HEK293T (cell line): ENCODE data around the gene MYO7A.

Source experiments
- CTCF ChIA-PET: fragments of 350-600 bp; formaldehyde crosslinking; extraction: SDS; loops from one replicate; lab custom pipeline; 2021; ENCODE audit warnings: antibody characterized with exemption, inconsistent platforms; lab: Yijun Ruan, JAX
- POLR2A ChIA-PET: fragments of 350-600 bp; formaldehyde crosslinking; extraction: SDS; loops from one replicate; lab custom pipeline; 2020; ENCODE audit warnings: antibody characterized with exemption, inconsistent platforms; lab: Yijun Ruan, JAX
- DNase-seq: peaks from one replicate; pipeline ENCODE4 v3.0.0; 2012; ENCODE audit warnings: mixed read lengths; ENCODE audit errors: extremely low spot score
- ARNT ChIP-seq: fragments of 450-650 bp; IDR thresholded peaks from 2 replicates; pipeline ENCODE4 v1.6.1; 2017; ENCODE audit warnings: mild to moderate bottlenecking
- BHLHE40 ChIP-seq: fragments of 450-650 bp; IDR thresholded peaks from 2 replicates; pipeline ENCODE4 v1.6.1; 2016; ENCODE audit warnings: mild to moderate bottlenecking, moderate library complexity, borderline replicate concordance
- CTBP1 ChIP-seq: fragments of 450-650 bp; IDR thresholded peaks from 2 replicates; pipeline ENCODE4 v1.6.1; 2016; ENCODE audit warnings: borderline replicate concordance
- ELF4 ChIP-seq: fragments of 450-650 bp; IDR thresholded peaks from 2 replicates; pipeline ENCODE4 v1.6.1; 2017; ENCODE audit warnings: antibody characterized with exemption
- FOXA1 ChIP-seq: fragments of 450-650 bp; IDR thresholded peaks from 2 replicates; pipeline ENCODE4 v1.6.1; 2016; ENCODE audit warnings: mild to moderate bottlenecking
- FOXK2 ChIP-seq: fragments of 450-650 bp; IDR thresholded peaks from 2 replicates; pipeline ENCODE4 v1.6.1; 2016; ENCODE audit warnings: mild to moderate bottlenecking
- FOXM1 ChIP-seq: fragments of 450-650 bp; IDR thresholded peaks from 2 replicates; pipeline ENCODE4 v1.6.1; 2017; ENCODE audit warnings: mild to moderate bottlenecking, borderline replicate concordance
- HDGF ChIP-seq: fragments of 450-650 bp; IDR thresholded peaks from 2 replicates; pipeline ENCODE4 v1.6.1; 2017; ENCODE audit warnings: antibody characterized with exemption, borderline replicate concordance
- L3MBTL2 ChIP-seq: fragments of 450-650 bp; conservative IDR thresholded peaks from 2 replicates; pipeline ENCODE4 v1.6.1; 2016; ENCODE audit warnings: mild to moderate bottlenecking
- LEF1 ChIP-seq: fragments of 450-650 bp; IDR thresholded peaks from 2 replicates; pipeline ENCODE4 v1.6.1; 2017; ENCODE audit warnings: mild to moderate bottlenecking, borderline replicate concordance
- NFRKB ChIP-seq: fragments of 450-650 bp; IDR thresholded peaks from 2 replicates; pipeline ENCODE4 v1.6.1; 2016; ENCODE audit warnings: mild to moderate bottlenecking, moderate library complexity
- PKNOX1 ChIP-seq: fragments of 450-650 bp; IDR thresholded peaks from 2 replicates; pipeline ENCODE4 v1.6.1; 2016
- SP1 ChIP-seq: fragments of 450-650 bp; IDR thresholded peaks from 2 replicates; pipeline ENCODE4 v1.6.1; 2017
- SUZ12 ChIP-seq: fragments of 450-650 bp; IDR thresholded peaks from 2 replicates; pipeline ENCODE4 v1.6.1; 2016; ENCODE audit warnings: mild to moderate bottlenecking
- TARDBP ChIP-seq: fragments of 450-650 bp; IDR thresholded peaks from 2 replicates; pipeline ENCODE4 v1.6.1; 2016
- ZNF384 ChIP-seq: fragments of 450-650 bp; IDR thresholded peaks from 2 replicates; pipeline ENCODE4 v1.6.1; 2016

The MYO7A gene

GRCh38 chr11:77090373-77091111 is 37.5 kb upstream of the MYO7A start:
- no peak for TF ChIP-seq ARNT
- no peak for TF ChIP-seq NFRKB
- TF ChIP-seq FOXA1 = no peak
- no peak for TF ChIP-seq FOXK2
- TF ChIP-seq ELF4 = no peak
- no peak for TF ChIP-seq TARDBP
- ChIA-PET CTCF (interaction anchor here (0.6 to 1.9 kb wide), 9 partner anchors 9 to 360 kb away, joined by 3 to 15 read pairs (median 4); no protein-coding TSS in a partner anchor), POLR2A (interaction anchor here (0.9 to 1.0 kb wide), 2 partner anchors 24 to 25 kb away, joined by 3 read pairs; partner anchors contain the start of gene CAPN5)
- DNase-seq = no peak

GRCh38 chr11:77091146-77091940 is 36.7 kb upstream of the MYO7A start:
- peak; percentile 84 for DNase-seq
- ChIA-PET CTCF (interaction anchor here (0.5 to 1.9 kb wide), 16 partner anchors 10 to 1870 kb away, joined by 3 to 15 read pairs (median 4); partner anchors contain the start of gene B3GNT6), POLR2A (interaction anchor here (0.9 to 1.0 kb wide), 2 partner anchors 25 to 26 kb away, joined by 3 read pairs; partner anchors contain the start of gene CAPN5)
- TF ChIP-seq CTBP1 (no peak), SUZ12 (no peak), ARNT (no peak), FOXM1 (no peak), NFRKB (no peak), BHLHE40 (no peak), ZNF384 (no peak), LEF1 (no peak), ELF4 (no peak), FOXA1 (no peak), SP1 (no peak), HDGF (no peak)

- no peak for TF ChIP-seq HDGF
- TF ChIP-seq PKNOX1 = no peak
- TF ChIP-seq TARDBP = no peak
- no peak for TF ChIP-seq SUZ12
- TF ChIP-seq SP1 = no peak
- no peak for TF ChIP-seq CTBP1
- no peak for TF ChIP-seq FOXK2
- TF ChIP-seq NFRKB = no peak
- no peak for TF ChIP-seq ZNF384
- no peak for TF ChIP-seq L3MBTL2
- TF ChIP-seq BHLHE40 = no peak
- TF ChIP-seq ELF4 = no peak
- no peak for TF ChIP-seq FOXA1
- TF ChIP-seq ARNT = no peak
- no peak for TF ChIP-seq LEF1
- no peak for TF ChIP-seq FOXM1
- POLR2A ChIA-PET = interaction anchor here (0.9 kb wide), 1 partner anchor 26 kb away, joined by 3 read pairs; the partner anchor contains the start of gene CAPN5
Observed at GRCh38 chr11:77092382-77092781, 35.7 kb upstream of the MYO7A start.

GRCh38 chr11:77093056-77093891 is 34.8 kb upstream of the MYO7A start:
- CTCF ChIA-PET = interaction anchor here (1.0 kb wide), 1 partner anchor 50 kb away, joined by 3 read pairs; no protein-coding TSS in a partner anchor
- POLR2A ChIA-PET = no interaction called here
- TF ChIP-seq PKNOX1 = no peak
- TF ChIP-seq LEF1 = no peak
- TF ChIP-seq FOXA1 = no peak
- no peak for TF ChIP-seq BHLHE40
- TF ChIP-seq SUZ12 = no peak
- no peak for DNase-seq

More at GRCh38 chr11:77092382-77092781, 35.7 kb upstream of the MYO7A start:
- CTCF ChIA-PET = interaction anchor here (0.8 to 1.9 kb wide), 5 partner anchors 11 to 49 kb away, joined by 3 to 15 read pairs (median 7); no protein-coding TSS in a partner anchor
- no peak for DNase-seq

GRCh38 chr11:77093987-77094840 is 33.8 kb upstream of the MYO7A start:
- TF ChIP-seq ARNT (no peak), CTBP1 (no peak), NFRKB (no peak), L3MBTL2 (no peak), ELF4 (no peak), SP1 (no peak), FOXA1 (no peak), TARDBP (no peak), LEF1 (no peak), PKNOX1 (no peak), ZNF384 (no peak), HDGF (no peak), FOXK2 (no peak), SUZ12 (no peak), FOXM1 (no peak), BHLHE40 (no peak)
- no peak for DNase-seq
- CTCF ChIA-PET = interaction anchor here (0.9 to 1.0 kb wide), 2 partner anchors 29 to 46 kb away, joined by 3 to 5 read pairs; no protein-coding TSS in a partner anchor
- POLR2A ChIA-PET = no interaction called here
